Epithelial cell of proximal tubule (primary cell): Measurements from ENCODE around the gene SLC25A44. TPM values are rescaled to one million over a fixed set of nuclear protein-coding genes. Genes with fewer than 3 reads are reported as not detected.

Source experiments
- DNase-seq: peaks from one replicate; pipeline ENCODE4 v3.0.0-alpha.2; 2011; ENCODE audit warnings: low read depth
- H3K4me3 ChIP-seq: 2 replicates; pipeline ENCODE4 v1.5.1; 2011; ENCODE audit warnings: low read depth, mild to moderate bottlenecking, low read length
- CTCF ChIP-seq: conservative IDR thresholded peaks from 2 replicates; pipeline ENCODE4 v1.5.1; 2012; ENCODE audit warnings: low read depth, mild to moderate bottlenecking, low read length
- total RNA-seq: library from RNA; depleted of rRNA; stranded (reverse); fragments of >200 nt; gene quantifications from 2 replicates; pipeline ENCODE4 v1.2.3, GENCODE V29; 2015

SLC25A44 gene
- total RNA-seq: 7.4 and 16.6 TPM in 2 replicates

GRCh38 chr1:156193488-156194299 lies at the start of gene SLC25A44:
Gene SLC25A44, plus strand, starts transcription at chr1:156194104. Its CDS starts 5,744 bp downstream, at chr1:156199848.
- H3K4me3 ChIP-seq: peak within 1 kb of the TSS; percentile 99
- peak; percentile 48 for TF ChIP-seq CTCF
- DNase-seq: peak; percentile 98

- no peak overlapping the region for H3K4me3 ChIP-seq
- no peak for DNase-seq
- no peak for TF ChIP-seq CTCF
These were observed 49.2 kb upstream of the SLC25A44 start for GRCh38 chr1:156144742-156145141.

GRCh38 chr1:156145650-156146019 lies 48.3 kb upstream of the SLC25A44 start:
- no peak for DNase-seq
- H3K4me3 ChIP-seq: no peak overlapping the region
- no peak for TF ChIP-seq CTCF

- DNase-seq: peak; percentile 80
- no peak overlapping the region for H3K4me3 ChIP-seq
- peak; percentile 75 for TF ChIP-seq CTCF
These were observed 47.7 kb upstream of the SLC25A44 start for GRCh38 chr1:156146020-156146768.

GRCh38 chr1:156146769-156147405 lies 47.0 kb upstream of the SLC25A44 start:
- TF ChIP-seq CTCF: no peak
- no peak overlapping the region for H3K4me3 ChIP-seq
- no peak for DNase-seq

- no peak for TF ChIP-seq CTCF
- no peak for DNase-seq
- H3K4me3 ChIP-seq: no peak overlapping the region
These were observed 45.7 kb upstream of the SLC25A44 start for GRCh38 chr1:156148216-156148615.
